ENCODE data around the gene OR5H15.
"Not testable (repeated sequence)": the region's sequence is repeated elsewhere in the genome, so short reads cannot be mapped to it uniquely, and the experiment has no call there.

The OR5H15 gene

GRCh38 chr3:98182196-98182595 lies 15.7 kb downstream of the OR5H15 start:
- TF ChIP-seq POLR2AphosphoS5 (IDR thresholded peaks at IDR 0.05; ENCODE audit: low read depth, low read length) = no peak
- no peak for TF ChIP-seq TAF1 (IDR thresholded peaks at IDR 0.05; ENCODE audit: borderline replicate concordance, low read depth, low read length)
- no peak for TF ChIP-seq POLR2A (IDR thresholded peaks at IDR 0.05; ENCODE audit: low read depth, low read length)
- no peak for DNase-seq (ENCODE audit: insufficient read length)
- FAIRE-seq = no peak

GRCh38 chr3:98185180-98185579 lies 18.7 kb downstream of the OR5H15 start:
- no peak for FAIRE-seq
- DNase-seq (ENCODE audit: insufficient read length) = no peak
- no peak for TF ChIP-seq POLR2A (IDR thresholded peaks at IDR 0.05; ENCODE audit: low read depth, low read length)
- TF ChIP-seq TAF1 (IDR thresholded peaks at IDR 0.05; ENCODE audit: borderline replicate concordance, low read depth, low read length) = no peak
- no peak for TF ChIP-seq POLR2AphosphoS5 (IDR thresholded peaks at IDR 0.05; ENCODE audit: low read depth, low read length)

GRCh38 chr3:98188545-98188944 lies 22.0 kb downstream of the OR5H15 start:
- TF ChIP-seq POLR2AphosphoS5 (IDR thresholded peaks at IDR 0.05; ENCODE audit: low read depth, low read length) (no peak), TAF1 (IDR thresholded peaks at IDR 0.05; ENCODE audit: borderline replicate concordance, low read depth, low read length) (no peak), POLR2A (IDR thresholded peaks at IDR 0.05; ENCODE audit: low read depth, low read length) (no peak)
- FAIRE-seq (peak; percentile 81), DNase-seq (ENCODE audit: insufficient read length) (no peak)

GRCh38 chr3:98190911-98191310 lies 24.4 kb downstream of the OR5H15 start:
- not testable (repeated sequence) for FAIRE-seq; DNase-seq (ENCODE audit: insufficient read length)

- DNase-seq (ENCODE audit: insufficient read length); FAIRE-seq: not testable (repeated sequence)
Observed at GRCh38 chr3:98196293-98196692, 29.8 kb downstream of the OR5H15 start.

- TF ChIP-seq POLR2A (IDR thresholded peaks at IDR 0.05; ENCODE audit: low read depth, low read length) (no peak), TAF1 (IDR thresholded peaks at IDR 0.05; ENCODE audit: borderline replicate concordance, low read depth, low read length) (no peak), POLR2AphosphoS5 (IDR thresholded peaks at IDR 0.05; ENCODE audit: low read depth, low read length) (no peak)
- no peak for FAIRE-seq
Observed at GRCh38 chr3:98199020-98199419, 32.5 kb downstream of the OR5H15 start.

GRCh38 chr3:98209244-98209643 lies 42.7 kb downstream of the OR5H15 start:
- no peak for DNase-seq (ENCODE audit: insufficient read length)
- FAIRE-seq = no peak
- TF ChIP-seq POLR2A (IDR thresholded peaks at IDR 0.05; ENCODE audit: low read depth, low read length) = no peak
- no peak for TF ChIP-seq TAF1 (IDR thresholded peaks at IDR 0.05; ENCODE audit: borderline replicate concordance, low read depth, low read length)
- no peak for TF ChIP-seq POLR2AphosphoS5 (IDR thresholded peaks at IDR 0.05; ENCODE audit: low read depth, low read length)

More at GRCh38 chr3:98199020-98199419, 32.5 kb downstream of the OR5H15 start:
- no peak for DNase-seq (ENCODE audit: insufficient read length)

GRCh38 chr3:98213276-98213675 lies 46.8 kb downstream of the OR5H15 start:
- DNase-seq (ENCODE audit: insufficient read length) (no peak), FAIRE-seq (no peak)
- no peak for TF ChIP-seq TAF1 (IDR thresholded peaks at IDR 0.05; ENCODE audit: borderline replicate concordance, low read depth, low read length)
- no peak for TF ChIP-seq POLR2AphosphoS5 (IDR thresholded peaks at IDR 0.05; ENCODE audit: low read depth, low read length)

- DNase-seq (ENCODE audit: insufficient read length) (no peak), FAIRE-seq (no peak)
- TF ChIP-seq POLR2A (IDR thresholded peaks at IDR 0.05; ENCODE audit: low read depth, low read length) = no peak
- TF ChIP-seq POLR2AphosphoS5 (IDR thresholded peaks at IDR 0.05; ENCODE audit: low read depth, low read length) = no peak
- no peak for TF ChIP-seq TAF1 (IDR thresholded peaks at IDR 0.05; ENCODE audit: borderline replicate concordance, low read depth, low read length)
Observed at GRCh38 chr3:98215051-98215450, 48.6 kb downstream of the OR5H15 start.

All from GM12892 (cell line).